BLaER1 (cell line): Measurements from ENCODE around the gene MRPL17.
A peak's percentile ranks its signal among the peaks of the same experiment; 100 is the strongest.
"Not testable (repeated sequence)": the region's sequence is repeated elsewhere in the genome, so short reads cannot be mapped to it uniquely, and the experiment has no call there.

Experiments
- H3K27ac ChIP-seq: shearing (Covaris generic); formaldehyde crosslinking; 2 replicates; pipeline ENCODE4 v1.8.1; 2022
- H3K27me3 ChIP-seq: shearing (Covaris generic); formaldehyde crosslinking; 2 replicates; pipeline ENCODE4 v1.8.1; 2022
- H3K36me3 ChIP-seq: shearing (Covaris generic); formaldehyde crosslinking; 2 replicates; pipeline ENCODE4 v1.8.1; 2022
- H3K4me1 ChIP-seq: shearing (Covaris generic); formaldehyde crosslinking; 2 replicates; pipeline ENCODE4 v1.8.1; 2022
- H3K4me2 ChIP-seq: shearing (Covaris generic); formaldehyde crosslinking; 2 replicates; pipeline ENCODE4 v1.8.1; 2022
- H3K4me3 ChIP-seq: shearing (Covaris generic); formaldehyde crosslinking; 2 replicates; pipeline ENCODE4 v1.8.1; 2022
- H3K9ac ChIP-seq: shearing (Covaris generic); formaldehyde crosslinking; 2 replicates; pipeline ENCODE4 v1.8.1; 2022
- H3K9me3 ChIP-seq: shearing (Covaris generic); formaldehyde crosslinking; 2 replicates; pipeline ENCODE4 v1.8.1; 2022
- H4K20me1 ChIP-seq: shearing (Covaris generic); formaldehyde crosslinking; 2 replicates; pipeline ENCODE4 v1.8.1; 2022
- Cebpa-rat ChIP-seq: shearing (Covaris generic); IDR thresholded peaks from 2 replicates; pipeline ENCODE4 v1.8.1; 2022

Gene MRPL17

GRCh38 chr11:6686006-6686405 lies 2.9 kb upstream of the MRPL17 start:
- H3K4me3 ChIP-seq, result no peak overlapping the region
- H3K9me3 ChIP-seq, result peaks cover 5% of the 10 kb centered on the region; the same call in 1 of the 2 replicates
- peaks cover 16% of the 10 kb centered on the region for H4K20me1 ChIP-seq
- no peaks in the 10 kb centered on the region for H3K27me3 ChIP-seq
- no peak overlapping the region for H3K4me2 ChIP-seq
- TF ChIP-seq Cebpa-rat, result no peak
- peaks cover 10% of the 10 kb centered on the region for H3K36me3 ChIP-seq
- H3K4me1 ChIP-seq, result peaks cover 18% of the 10 kb centered on the region
- H3K27ac ChIP-seq, result no peak overlapping the region
- H3K9ac ChIP-seq, result no peak overlapping the region

- H3K4me2 ChIP-seq, result peak overlapping the region; percentile 72
- H3K27me3 ChIP-seq, H3K9me3 ChIP-seq: not testable (repeated sequence)
- peaks cover 30% of the 10 kb centered on the region for H3K4me1 ChIP-seq
- H3K4me3 ChIP-seq, result peak overlapping the region; percentile 95
- H4K20me1 ChIP-seq, result peaks cover 35% of the 10 kb centered on the region
- H3K36me3 ChIP-seq, result peaks cover 29% of the 10 kb centered on the region
- peak overlapping the region; percentile 79; the same call in 1 of the 2 replicates for H3K27ac ChIP-seq
- H3K9ac ChIP-seq, result peak overlapping the region; percentile 83
Measured at GRCh38 chr11:6684068-6684467, 928 bp upstream of the MRPL17 start.

GRCh38 chr11:6682591-6682935 lies 577 bp downstream of the MRPL17 start:
- no peak for TF ChIP-seq Cebpa-rat
- Histone ChIP-seq H3K9ac (peak overlapping the region; percentile 95), H3K4me1 (peaks cover 30% of the 10 kb centered on the region), H3K27ac (peak overlapping the region; percentile 94), H4K20me1 (peaks cover 37% of the 10 kb centered on the region), H3K9me3 (no peaks in the 10 kb centered on the region), H3K4me3 (peak overlapping the region; percentile 95), H3K27me3 (no peaks in the 10 kb centered on the region), H3K4me2 (peak overlapping the region; percentile 95), H3K36me3 (peaks cover 31% of the 10 kb centered on the region)

GRCh38 chr11:6681949-6682348 lies 1.2 kb downstream of the MRPL17 start:
- Histone ChIP-seq H3K9ac (peak overlapping the region; percentile 95), H3K27ac (peak overlapping the region; percentile 94), H4K20me1 (peaks cover 37% of the 10 kb centered on the region), H3K27me3 (no peaks in the 10 kb centered on the region), H3K4me1 (peaks cover 30% of the 10 kb centered on the region), H3K36me3 (peaks cover 31% of the 10 kb centered on the region), H3K4me3 (peak overlapping the region; percentile 95), H3K9me3 (no peaks in the 10 kb centered on the region), H3K4me2 (peak overlapping the region; percentile 95)
- no peak for TF ChIP-seq Cebpa-rat

- no peak for TF ChIP-seq Cebpa-rat
- 0 out of 2 replicates have a peak overlapping the region, but pooled peaks have one; percentile 94 for H3K27ac ChIP-seq
- peak overlapping the region; percentile 95 for H3K4me2 ChIP-seq
- no peaks in the 10 kb centered on the region for H3K27me3 ChIP-seq
- peaks cover 30% of the 10 kb centered on the region for H3K4me1 ChIP-seq
- H3K9me3 ChIP-seq, result no peaks in the 10 kb centered on the region
- peak overlapping the region; percentile 95 for H3K4me3 ChIP-seq
- H3K9ac ChIP-seq, result peak overlapping the region; percentile 95
- peaks cover 31% of the 10 kb centered on the region for H3K36me3 ChIP-seq
- peaks cover 37% of the 10 kb centered on the region for H4K20me1 ChIP-seq
Measured at GRCh38 chr11:6681505-6681904, 1.6 kb downstream of the MRPL17 start.

- H3K4me1 ChIP-seq, result peaks cover 29% of the 10 kb centered on the region
- TF ChIP-seq Cebpa-rat, result no peak
Measured at GRCh38 chr11:6677018-6677417, 6.1 kb downstream of the MRPL17 start.

GRCh38 chr11:6674862-6675261 lies 8.3 kb downstream of the MRPL17 start:
- H3K36me3 ChIP-seq, result peaks cover 12% of the 10 kb centered on the region
- no peaks in the 10 kb centered on the region for H3K9me3 ChIP-seq
- H3K4me3 ChIP-seq, result no peak overlapping the region
- no peak for TF ChIP-seq Cebpa-rat
- H3K4me2 ChIP-seq, result peak overlapping the region; percentile 33
- H3K9ac ChIP-seq, result no peak overlapping the region
- H3K27ac ChIP-seq, result no peak overlapping the region
- peaks cover 10% of the 10 kb centered on the region for H4K20me1 ChIP-seq
- peaks cover 7% of the 10 kb centered on the region for H3K4me1 ChIP-seq
- H3K27me3 ChIP-seq, result no peaks in the 10 kb centered on the region

More at GRCh38 chr11:6677018-6677417, 6.1 kb downstream of the MRPL17 start:
- H3K27me3 ChIP-seq, result no peaks in the 10 kb centered on the region
- peaks cover 32% of the 10 kb centered on the region for H4K20me1 ChIP-seq
- peaks cover 33% of the 10 kb centered on the region for H3K36me3 ChIP-seq
- H3K9me3 ChIP-seq, result no peaks in the 10 kb centered on the region
- H3K4me2 ChIP-seq, result no peak overlapping the region
- no peak overlapping the region for H3K4me3 ChIP-seq
- H3K27ac ChIP-seq, result no peak overlapping the region
- H3K9ac ChIP-seq, result no peak overlapping the region

- Histone ChIP-seq H3K27ac (no peak overlapping the region), H3K9me3 (no peaks in the 10 kb centered on the region), H3K4me1 (peaks cover 6% of the 10 kb centered on the region), H3K27me3 (no peaks in the 10 kb centered on the region), H4K20me1 (peaks cover 4% of the 10 kb centered on the region), H3K4me2 (no peak overlapping the region), H3K4me3 (no peak overlapping the region), H3K36me3 (peaks cover 6% of the 10 kb centered on the region), H3K9ac (no peak overlapping the region)
- TF ChIP-seq Cebpa-rat, result no peak
Measured at GRCh38 chr11:6674219-6674597, 8.9 kb downstream of the MRPL17 start.

- Histone ChIP-seq H3K36me3 (0 out of 2 replicates have a peak, but pooled peaks cover 3% of the 10 kb centered on the region), H3K4me1 (peaks cover 6% of the 10 kb centered on the region), H3K4me2 (no peak overlapping the region), H3K4me3 (no peak overlapping the region), H3K27ac (no peak overlapping the region), H3K27me3 (no peaks in the 10 kb centered on the region), H4K20me1 (no peaks in the 10 kb centered on the region), H3K9me3 (no peaks in the 10 kb centered on the region), H3K9ac (no peak overlapping the region)
- no peak for TF ChIP-seq Cebpa-rat
Measured at GRCh38 chr11:6673523-6674218, 9.5 kb downstream of the MRPL17 start.

GRCh38 chr11:6671991-6672390 lies 11.1 kb downstream of the MRPL17 start:
- H3K4me1 ChIP-seq, result peaks cover 15% of the 10 kb centered on the region
- H3K36me3 ChIP-seq, result 0 out of 2 replicates have a peak, but pooled peaks cover 3% of the 10 kb centered on the region
- H3K9ac ChIP-seq, result no peak overlapping the region
- TF ChIP-seq Cebpa-rat, result no peak
- H3K27ac ChIP-seq, result no peak overlapping the region
- no peaks in the 10 kb centered on the region for H4K20me1 ChIP-seq
- no peaks in the 10 kb centered on the region for H3K27me3 ChIP-seq
- H3K4me3 ChIP-seq, result no peak overlapping the region
- H3K9me3 ChIP-seq, result no peaks in the 10 kb centered on the region
- no peak overlapping the region for H3K4me2 ChIP-seq
